Stimulated activated CD8-positive, alpha-beta memory T cell treated with anti-CD3 and anti-CD28 coated beads, Interleukin-15, amount 100 ng/mL, for 4 hours (primary cell): ENCODE data around the gene HMCN2.

ENCODE experiments used
- DNase-seq, 2 donors: peaks; one replicate each; pipeline ENCODE4 v3.0.0-alpha.2; 2020; ENCODE audit warnings: low read depth in 2 of 2

HMCN2 gene

DNA sequence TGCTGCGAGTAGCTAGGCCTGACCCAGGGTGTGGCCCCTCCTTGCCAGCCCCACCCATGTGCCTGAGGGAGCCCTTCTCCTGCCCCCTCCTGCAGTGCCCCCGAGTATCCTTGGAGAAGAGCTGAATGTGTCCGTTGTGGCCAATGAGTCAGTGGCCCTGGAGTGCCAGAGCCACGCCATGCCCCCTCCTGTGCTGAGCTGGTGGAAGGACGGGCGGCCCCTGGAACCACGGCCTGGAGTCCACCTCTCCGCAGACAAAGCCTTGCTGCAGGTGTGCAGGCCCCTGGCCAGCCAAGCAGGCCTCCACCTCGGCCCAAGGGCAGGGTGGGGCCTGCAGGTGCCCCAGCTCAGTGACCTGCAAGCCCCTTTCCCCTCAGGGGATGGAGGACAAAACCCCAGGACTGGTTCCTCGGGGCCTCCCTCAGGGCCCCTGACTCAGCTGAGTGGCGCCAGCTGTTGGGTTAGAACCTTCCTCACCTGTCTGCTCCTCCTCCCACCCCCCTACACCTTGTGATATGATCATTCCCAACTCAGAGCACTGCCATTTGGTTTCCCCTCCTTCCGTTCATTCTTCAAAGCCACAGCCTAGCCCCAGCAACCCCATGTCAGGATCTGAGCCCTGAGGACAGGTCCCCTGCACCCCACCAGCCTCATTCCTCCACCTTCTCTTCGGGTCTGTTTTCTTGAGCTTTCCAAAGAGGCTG is 99.2 kb downstream of the HMCN2 start:
- DNase-seq = no peak

- DNase-seq = no peak
Measured at GRCh38 chr9:130365323-130365721, 99.8 kb downstream of the HMCN2 start.

DNA sequence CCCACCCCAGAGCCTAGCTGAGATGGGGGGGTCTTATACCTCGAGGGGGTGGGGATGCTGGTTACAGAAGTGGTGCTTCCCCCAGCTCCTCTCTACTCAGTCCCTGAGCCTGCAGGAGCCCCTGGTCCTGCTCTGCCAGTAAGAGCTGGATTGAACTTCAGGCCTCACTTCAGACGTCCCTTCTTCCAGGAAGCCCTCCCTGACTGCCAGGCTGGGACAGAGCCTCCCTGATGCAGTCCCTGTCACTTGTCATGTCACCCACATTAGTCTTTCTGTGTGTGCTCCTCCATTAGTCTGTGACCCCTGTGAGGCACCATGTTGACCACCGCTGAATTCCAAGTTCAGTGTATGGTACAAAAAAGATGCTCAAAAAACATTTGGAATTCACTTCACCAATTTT is 100.5 kb downstream of the HMCN2 start:
- no peak for DNase-seq

GRCh38 chr9:130366888-130367550 is 101.5 kb downstream of the HMCN2 start:
- no peak for DNase-seq

- peak in 1 of 2 donors; percentile 3 for DNase-seq
Measured at GRCh38 chr9:130368631-130369103, 103.1 kb downstream of the HMCN2 start.

DNA sequence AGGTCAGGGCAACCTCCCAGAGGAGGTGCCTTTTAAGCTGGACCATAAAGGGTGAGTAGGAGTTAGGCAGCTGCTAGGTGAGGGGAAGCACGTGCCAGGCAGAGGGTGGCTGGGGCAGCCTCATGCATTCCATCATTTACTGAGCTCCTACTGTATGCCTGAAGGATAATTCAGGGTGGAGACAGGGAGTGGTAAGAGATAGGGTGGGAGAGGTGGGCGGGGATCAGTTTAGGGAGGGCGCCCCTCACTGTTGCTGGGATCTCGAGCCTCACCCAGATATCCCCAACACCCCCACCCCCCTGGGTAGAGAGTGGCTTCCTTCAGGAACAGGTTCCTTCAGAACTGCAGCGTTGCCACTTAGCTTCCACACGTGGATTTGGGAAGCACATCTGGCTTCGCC is 104.7 kb downstream of the HMCN2 start:
- no peak for DNase-seq

DNA sequence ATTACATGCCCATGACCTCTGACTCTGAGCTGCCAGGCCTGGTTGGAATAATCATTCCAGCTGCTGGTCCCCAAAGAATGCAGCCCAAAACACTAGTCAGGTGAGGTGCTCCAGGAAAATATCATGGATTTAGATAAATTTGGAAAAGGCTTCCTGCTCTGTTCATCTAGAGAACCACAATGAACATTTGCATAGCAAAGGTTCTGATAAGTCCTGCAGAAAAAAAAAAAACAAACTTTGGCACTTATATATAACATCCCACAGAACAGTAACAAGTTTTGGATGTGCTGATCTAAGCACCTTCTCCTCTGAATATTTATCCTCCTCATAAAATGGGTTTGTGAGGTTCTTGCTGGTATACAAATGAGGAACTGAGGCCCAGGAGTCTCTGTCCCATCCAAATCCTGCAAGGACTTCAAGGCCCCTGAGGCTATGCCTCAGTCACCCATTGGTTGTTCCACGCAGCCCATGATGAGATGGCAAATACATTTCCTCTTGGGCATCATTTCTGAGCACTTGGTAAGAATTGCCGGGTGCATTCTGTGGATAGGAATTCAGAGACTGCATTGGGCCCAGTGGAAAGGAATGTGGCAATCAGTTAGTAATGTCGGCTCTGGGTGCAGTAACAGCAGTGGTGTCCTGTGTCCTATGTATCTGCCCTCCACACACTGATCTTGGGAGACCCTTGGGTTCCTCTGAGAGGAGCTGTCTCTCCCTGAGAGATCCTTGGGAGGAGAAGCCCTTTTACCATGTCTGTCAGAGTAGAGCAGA is 105.8 kb downstream of the HMCN2 start:
- no peak for DNase-seq

DNA sequence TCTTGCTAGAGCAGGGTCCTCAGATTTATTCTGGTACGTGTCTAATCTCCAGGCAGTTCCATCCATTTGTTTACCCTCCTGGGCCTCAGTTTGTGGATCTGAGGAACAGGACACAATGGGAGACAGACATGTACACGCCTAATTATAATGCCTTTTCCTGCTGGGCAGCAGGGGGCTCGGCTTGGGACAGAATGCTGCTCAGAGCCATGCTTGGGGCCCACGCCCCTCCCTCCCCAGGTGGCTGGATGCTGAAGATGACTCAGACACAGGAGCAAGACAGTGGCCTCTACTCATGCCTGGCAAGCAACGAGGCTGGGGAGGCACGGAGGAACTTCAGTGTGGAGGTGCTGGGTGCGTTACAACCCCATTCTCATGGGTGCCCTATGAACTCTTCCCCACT is 106.5 kb downstream of the HMCN2 start:
- no peak for DNase-seq

DNA sequence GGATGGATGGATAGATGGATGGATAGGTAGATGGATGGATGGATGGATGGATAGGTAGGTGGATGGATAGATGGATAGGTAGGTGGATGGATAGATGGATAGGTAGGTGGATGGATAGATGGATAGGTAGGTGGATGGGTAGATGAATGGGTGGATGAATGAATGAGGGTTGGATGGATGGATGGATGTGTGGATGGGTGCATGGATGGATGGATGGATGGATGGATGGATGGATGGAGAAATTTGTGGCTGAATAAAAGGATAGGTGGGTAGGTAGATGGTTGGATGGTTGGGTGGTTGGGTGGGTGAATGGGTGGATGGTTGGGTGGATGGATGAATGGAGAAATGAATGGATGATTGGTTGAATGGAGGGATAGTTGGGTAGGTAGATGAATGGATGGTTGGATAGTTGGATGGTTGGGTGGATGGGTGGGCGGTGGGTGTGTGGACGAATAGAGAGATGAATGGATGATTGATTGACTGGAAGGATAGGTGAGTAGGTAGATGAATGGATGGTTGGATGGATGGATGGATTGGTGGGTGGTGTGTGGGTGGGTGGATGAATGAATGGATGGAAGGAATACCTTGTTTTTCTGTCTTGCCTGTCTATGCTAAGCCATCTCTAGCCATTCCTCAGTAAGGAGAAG is 108.2 kb downstream of the HMCN2 start:
- DNase-seq = no peak

DNA sequence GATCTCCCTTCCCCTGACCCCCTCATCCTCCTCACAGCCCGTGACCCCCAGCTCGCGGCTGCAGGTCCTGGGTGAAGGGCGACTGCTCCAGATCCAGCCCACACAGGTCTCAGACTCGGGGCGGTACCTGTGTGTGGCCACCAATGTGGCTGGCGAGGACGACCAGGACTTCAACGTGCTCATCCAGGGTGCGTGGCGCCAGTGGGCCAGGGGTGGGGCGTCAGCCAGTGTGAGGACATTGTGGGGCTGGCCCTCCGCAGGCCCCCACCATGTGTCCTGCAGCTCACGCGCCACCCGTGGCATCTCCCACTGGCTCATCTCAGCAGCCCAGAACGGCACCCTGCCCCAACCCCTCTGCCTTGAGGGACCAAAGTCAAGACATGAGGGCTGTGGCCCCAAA is 112.1 kb downstream of the HMCN2 start:
- DNase-seq = no peak

- DNase-seq = no peak
Measured at GRCh38 chr9:130378875-130379648, 113.5 kb downstream of the HMCN2 start.

- no peak for DNase-seq
Measured at GRCh38 chr9:130379649-130379970, 114.0 kb downstream of the HMCN2 start.

- no peak for DNase-seq
Measured at GRCh38 chr9:130380920-130381469, 115.4 kb downstream of the HMCN2 start.

DNA sequence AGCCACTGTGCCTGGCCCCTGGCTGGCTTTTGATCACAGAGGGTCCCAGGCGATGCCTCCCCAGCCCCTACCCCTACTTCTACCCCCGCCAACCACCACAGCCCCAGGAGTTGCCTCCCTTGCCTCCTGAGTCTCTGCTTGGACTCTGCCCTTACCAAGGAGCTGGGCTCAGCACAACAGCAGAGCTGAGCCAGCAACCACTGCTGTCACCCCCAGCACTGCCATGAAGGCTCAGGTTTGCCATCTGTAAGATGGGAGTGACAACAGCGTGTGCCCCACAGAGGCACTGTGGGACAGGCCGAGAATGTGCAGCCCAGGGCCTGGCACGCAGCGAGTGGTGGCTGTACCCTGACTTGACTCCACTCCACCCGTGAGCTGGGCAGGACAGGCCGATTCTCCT is 116.1 kb downstream of the HMCN2 start:
- DNase-seq = no peak

GRCh38 chr9:130382096-130382495 is 116.5 kb downstream of the HMCN2 start:
- no peak for DNase-seq

- DNase-seq = no peak
Measured at GRCh38 chr9:130382636-130383349, 117.2 kb downstream of the HMCN2 start.

DNA sequence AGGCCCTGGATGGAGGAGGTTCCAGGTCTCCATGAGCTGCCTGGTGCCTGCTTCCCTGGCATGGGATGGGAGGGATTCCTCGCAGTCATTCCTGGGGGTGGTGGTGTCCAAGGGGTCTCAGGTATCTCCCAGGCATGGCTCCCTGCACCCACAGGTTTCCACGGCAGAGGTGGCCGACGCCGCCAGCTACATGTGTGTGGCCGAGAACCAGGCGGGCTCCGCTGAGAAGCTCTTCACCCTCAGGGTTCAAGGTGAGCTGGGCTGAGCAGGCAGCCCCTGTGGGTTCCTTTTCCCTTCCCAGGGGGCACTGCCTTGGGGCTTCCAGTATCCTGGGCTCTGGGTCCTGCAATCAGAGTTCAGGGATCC is 117.8 kb downstream of the HMCN2 start:
- no peak for DNase-seq

GRCh38 chr9:130383979-130384676 is 118.6 kb downstream of the HMCN2 start:
- no peak for DNase-seq

- DNase-seq = no peak
Measured at GRCh38 chr9:130385257-130385656, 119.7 kb downstream of the HMCN2 start.

GRCh38 chr9:130387398-130387797 is 121.8 kb downstream of the HMCN2 start:
- DNase-seq = no peak
